Sigmoid colon (tissue), 7 donors: ENCODE measurements around the gene ZBED1. TPM values are rescaled to one million over a fixed set of nuclear protein-coding genes. Genes with fewer than 3 reads are reported as not detected.
"Not testable (repeated sequence)": the region's sequence is repeated elsewhere in the genome, so short reads cannot be mapped to it uniquely, and the experiment has no call there.

ENCODE experiments used
- DNase-seq: peaks from one replicate; pipeline ENCODE4 v3.0.0-alpha.2; 2019
- H3K27ac ChIP-seq, 4 donors: fragments of 200-600 bp; sonication (generic); one replicate each; pipeline ENCODE4 v1.5.1; 2016 to 2019; ENCODE audit warnings: mild to moderate bottlenecking in 1 of 4
- H3K27me3 ChIP-seq, 3 donors: fragments of 200-600 bp; sonication (generic); one replicate each; pipeline ENCODE4 v1.5.1; 2019; ENCODE audit warnings: mild to moderate bottlenecking in 1 of 3
- H3K36me3 ChIP-seq, 4 donors: fragments of 200-600 bp; sonication (generic); one replicate each; pipeline ENCODE4 v1.5.1; 2016 to 2019
- H3K4me1 ChIP-seq, 4 donors: fragments of 200-600 bp; sonication (generic); one replicate each; pipeline ENCODE4 v1.5.1; 2017 to 2019
- H3K4me3 ChIP-seq, 4 donors: fragments of 200-600 bp; sonication (generic); one replicate each; pipeline ENCODE4 v1.5.1; 2017 to 2019; ENCODE audit warnings: mild to moderate bottlenecking in 2 of 4, moderate library complexity in 1 of 4
- H3K9me3 ChIP-seq, 4 donors: fragments of 200-600 bp in 3 of 4; sonication (generic) in 3 of 4; one replicate each; pipeline versions ENCODE4 v1.5.1 to v1.6.1; 2013 to 2019
- CTCF ChIP-seq, 4 experiments: fragments of 450-650 bp in 3 of 4; fragments of 200-600 bp in 1 of 4; IDR thresholded peaks; one replicate each; pipeline ENCODE4 v1.5.1; 2016 to 2019; ENCODE audit warnings: antibody characterized with exemption in 4 of 4, mild to moderate bottlenecking in 3 of 4, moderate library complexity in 2 of 4
- EP300 ChIP-seq, 4 donors: sonication (generic); formaldehyde crosslinking; IDR thresholded peaks; one replicate each; pipeline ENCODE4 v1.6.1; 2017; ENCODE audit warnings: antibody characterized with exemption in 4 of 4
- POLR2A ChIP-seq, 2 donors: fragments of 450-650 bp; IDR thresholded peaks; one replicate each; pipeline ENCODE4 v1.6.1; 2016; ENCODE audit warnings: antibody characterized with exemption in 2 of 2, mild to moderate bottlenecking in 2 of 2, moderate library complexity in 2 of 2
- POLR2AphosphoS5 ChIP-seq, 4 donors: sonication (generic); formaldehyde crosslinking; IDR thresholded peaks; one replicate each; pipeline ENCODE4 v1.6.1; 2017; ENCODE audit warnings: antibody characterized with exemption in 4 of 4
- WGBS, 2 donors: extraction: QIAGEN DNeasy Blood & Tissue Kit; methylation state at CpG; one replicate each; pipeline ENCODE4 v1.1.7; 2013; 5-methylcytosine and 5-hydroxymethylcytosine counted together
- intact Hi-C: fragments of 100-400 bp; cut with DNase I; formaldehyde crosslinking; loops from one replicate; pipeline ENCODE4 v1.15.1; 2023
- polyA plus RNA-seq, 3 donors: library from polyadenylated mRNA; stranded (reverse); fragments of 200-250 nt; gene quantifications; one replicate each; pipeline ENCODE4 v1.2.3, GENCODE V29; 2013
- total RNA-seq, 4 donors: library from RNA; depleted of rRNA; stranded (reverse); fragments of >200 nt; gene quantifications; one replicate each; pipeline ENCODE4 v1.1.0, GENCODE V29; 2016
- donor health status: healthy with polysubstance abuse.
- donor health status: Bipolar disorder and iron deficiency.
- donor health status: healthy.

Gene ZBED1
- total and polyA plus RNA-seq, 7 donors: 24.6 to 35.6 (median 28.5) TPM

- Histone ChIP-seq H3K4me1 (no peaks in the 10 kb centered on the region), H3K27ac (no peak overlapping the region), H3K36me3 (no peaks in the 10 kb centered on the region), H3K9me3 (no peaks in the 10 kb centered on the region), H3K27me3 (no peaks in the 10 kb centered on the region), H3K4me3 (no peak overlapping the region)
- DNase-seq: no peak
- intact Hi-C loops: no loop called here
- TF ChIP-seq EP300 (IDR thresholded peaks at IDR 0.05) (no peak), CTCF (IDR thresholded peaks at IDR 0.05) (no peak), POLR2A (IDR thresholded peaks at IDR 0.05) (no peak), POLR2AphosphoS5 (IDR thresholded peaks at IDR 0.05) (no peak)
- WGBS, 2 donors: 87 to 89% methylated on average over 7 of the region's 7 CpGs
Measured at GRCh38 chrX:2471641-2472040, 29.1 kb downstream of the ZBED1 start.

- H3K9me3 ChIP-seq, H3K36me3 ChIP-seq, intact Hi-C loops, DNase-seq, H3K4me1 ChIP-seq, H3K27me3 ChIP-seq, H3K27ac ChIP-seq, H3K4me3 ChIP-seq: not testable (repeated sequence)
- 93 to 95% methylated on average over 10 of the region's 10 CpGs for WGBS, 2 donors
Measured at GRCh38 chrX:2471126-2471525, 29.6 kb downstream of the ZBED1 start.

- H3K9me3 ChIP-seq, intact Hi-C loops, H3K4me1 ChIP-seq, H3K4me3 ChIP-seq, DNase-seq, H3K27ac ChIP-seq, H3K36me3 ChIP-seq, H3K27me3 ChIP-seq: not testable (repeated sequence)
- 87 to 89% methylated on average over 4 of the region's 4 CpGs for WGBS, 2 donors
Measured at GRCh38 chrX:2469852-2470251, 30.9 kb downstream of the ZBED1 start.

GRCh38 chrX:2469196-2469685 is 31.5 kb downstream of the ZBED1 start:
- intact Hi-C loops: no loop called here

GRCh38 chrX:2468261-2469195 is 32.2 kb downstream of the ZBED1 start:
- no peaks in the 10 kb centered on the region for H3K9me3 ChIP-seq
- TF ChIP-seq POLR2A (IDR thresholded peaks at IDR 0.05): no peak
- TF ChIP-seq EP300 (IDR thresholded peaks at IDR 0.05): no peak
- no peak for TF ChIP-seq POLR2AphosphoS5 (IDR thresholded peaks at IDR 0.05)
- no peak for TF ChIP-seq CTCF (IDR thresholded peaks at IDR 0.05)
- no peaks in the 10 kb centered on the region for H3K36me3 ChIP-seq
- H3K27me3 ChIP-seq: no peaks in the 10 kb centered on the region
- intact Hi-C loops: no loop called here
- no peak overlapping the region for H3K4me3 ChIP-seq
- WGBS, 2 donors: 93% methylated on average over 32 of the region's 32 CpGs
- DNase-seq: no peak
- no peaks in the 10 kb centered on the region for H3K4me1 ChIP-seq
- H3K27ac ChIP-seq: no peak overlapping the region

More at GRCh38 chrX:2469196-2469685, 31.5 kb downstream of the ZBED1 start:
- Histone ChIP-seq H3K4me1 (no peaks in the 10 kb centered on the region), H3K9me3 (no peaks in the 10 kb centered on the region), H3K4me3 (no peak overlapping the region), H3K36me3 (no peaks in the 10 kb centered on the region), H3K27me3 (no peaks in the 10 kb centered on the region), H3K27ac (no peak overlapping the region)
- 95 to 96% methylated on average over 22 of the region's 22 CpGs for WGBS, 2 donors
- DNase-seq: no peak
- TF ChIP-seq EP300 (IDR thresholded peaks at IDR 0.05): no peak
- no peak for TF ChIP-seq POLR2A (IDR thresholded peaks at IDR 0.05)
- TF ChIP-seq POLR2AphosphoS5 (IDR thresholded peaks at IDR 0.05): no peak
- TF ChIP-seq CTCF (IDR thresholded peaks at IDR 0.05): no peak
